ENCODE data around the gene PCDH9.
"Not testable (repeated sequence)": the region's sequence is repeated elsewhere in the genome, so short reads cannot be mapped to it uniquely, and the experiment has no call there.

Gene PCDH9

GRCh38 chr13:66338542-66338941, 891.6 kb downstream of the PCDH9 start:
- no peak for DNase-seq (ENCODE audit: low spot score)

- no peak for DNase-seq (ENCODE audit: low spot score)
Observed at GRCh38 chr13:66335626-66336025, 894.5 kb downstream of the PCDH9 start.

GRCh38 chr13:66329988-66330451, 900.1 kb downstream of the PCDH9 start:
- DNase-seq (ENCODE audit: low spot score) = no peak

GRCh38 chr13:66328476-66328875, 901.7 kb downstream of the PCDH9 start:
- no peak for DNase-seq (ENCODE audit: low spot score)

- DNase-seq (ENCODE audit: low spot score) = no peak
Observed at GRCh38 chr13:66323745-66324347, 906.3 kb downstream of the PCDH9 start.

- no peak for DNase-seq (ENCODE audit: low spot score)
Observed at GRCh38 chr13:66322936-66323335, 907.2 kb downstream of the PCDH9 start.

GRCh38 chr13:66322193-66322740, 907.9 kb downstream of the PCDH9 start:
- no peak for DNase-seq (ENCODE audit: low spot score)

- DNase-seq (ENCODE audit: low spot score) = no peak
Observed at GRCh38 chr13:66314911-66315310, 915.2 kb downstream of the PCDH9 start.

GRCh38 chr13:66313413-66313812, 916.7 kb downstream of the PCDH9 start:
- DNase-seq (ENCODE audit: low spot score) = no peak

- DNase-seq (ENCODE audit: low spot score) = no peak
Observed at GRCh38 chr13:66312312-66313087, 917.6 kb downstream of the PCDH9 start.

GRCh38 chr13:66305961-66306617, 924.0 kb downstream of the PCDH9 start:
- no peak for DNase-seq (ENCODE audit: low spot score)

GRCh38 chr13:66301482-66301881, 928.7 kb downstream of the PCDH9 start:
- DNase-seq (ENCODE audit: low spot score) = no peak

GRCh38 chr13:66301006-66301405, 929.1 kb downstream of the PCDH9 start:
- DNase-seq (ENCODE audit: low spot score) = no peak

- no peak for DNase-seq (ENCODE audit: low spot score)
Observed at GRCh38 chr13:66296875-66297274, 933.3 kb downstream of the PCDH9 start.

- no peak for DNase-seq (ENCODE audit: low spot score)
Observed at GRCh38 chr13:66296328-66296727, 933.8 kb downstream of the PCDH9 start.

GRCh38 chr13:66286806-66287205, 943.3 kb downstream of the PCDH9 start:
- DNase-seq (ENCODE audit: low spot score) = not testable (repeated sequence)

- DNase-seq (ENCODE audit: low spot score) = no peak
Observed at GRCh38 chr13:66275416-66275815, 954.7 kb downstream of the PCDH9 start.

- no peak for DNase-seq (ENCODE audit: low spot score)
Observed at GRCh38 chr13:66273011-66273410, 957.1 kb downstream of the PCDH9 start.

- no peak for DNase-seq (ENCODE audit: low spot score)
Observed at GRCh38 chr13:66266761-66267160, 963.4 kb downstream of the PCDH9 start.

- DNase-seq (ENCODE audit: low spot score) = no peak
Observed at GRCh38 chr13:66266348-66266747, 963.8 kb downstream of the PCDH9 start.

- no peak for DNase-seq (ENCODE audit: low spot score)
Observed at GRCh38 chr13:66265371-66265770, 964.8 kb downstream of the PCDH9 start.

- DNase-seq (ENCODE audit: low spot score) = no peak
Observed at GRCh38 chr13:66264971-66265370, 965.2 kb downstream of the PCDH9 start.

- no peak for DNase-seq (ENCODE audit: low spot score)
Observed at GRCh38 chr13:66262330-66262729, 967.8 kb downstream of the PCDH9 start.
